NB4 (cell line): ENCODE data around the gene CTNNA3.

Experiments
- DNase-seq: peaks from one replicate; pipeline ENCODE4 v3.0.0; 2010; ENCODE audit warnings: low read depth
- H3K4me3 ChIP-seq: one replicate; pipeline ENCODE4 v1.5.1; 2011; ENCODE audit warnings: mild to moderate bottlenecking, low read depth, low read length, moderate library complexity
- CTCF ChIP-seq: IDR thresholded peaks from one replicate; pipeline ENCODE4 v1.5.1; 2012; ENCODE audit warnings: low read depth, low read length
- MAX ChIP-seq: IDR thresholded peaks from 2 replicates; pipeline ENCODE4 v1.6.1; 2011; ENCODE audit warnings: low read depth, low read length
- MYC ChIP-seq: IDR thresholded peaks from 2 replicates; pipeline ENCODE4 v1.6.1; 2011; ENCODE audit warnings: low read depth, low read length
- POLR2A ChIP-seq: IDR thresholded peaks from 2 replicates; pipeline ENCODE4 v1.6.1; 2011; ENCODE audit warnings: mild to moderate bottlenecking; ENCODE audit not compliant: insufficient read length; ENCODE audit errors: extremely low read depth

Gene CTNNA3

GRCh38 chr10:66799474-66799873, 896.5 kb downstream of the CTNNA3 start:
- no peak for TF ChIP-seq POLR2A
- TF ChIP-seq MYC, result no peak
- no peak for TF ChIP-seq CTCF
- TF ChIP-seq MAX, result no peak
- DNase-seq, result no peak
- no peak overlapping the region for H3K4me3 ChIP-seq

- no peak for TF ChIP-seq MAX
- no peak for TF ChIP-seq MYC
- TF ChIP-seq CTCF, result no peak
- no peak for TF ChIP-seq POLR2A
- no peak for DNase-seq
- no peak overlapping the region for H3K4me3 ChIP-seq
These were observed 900.1 kb downstream of the CTNNA3 start for GRCh38 chr10:66795866-66796265.

GRCh38 chr10:66792441-66792840, 903.6 kb downstream of the CTNNA3 start:
- no peak for DNase-seq
- no peak for TF ChIP-seq CTCF
- no peak for TF ChIP-seq MYC
- no peak for TF ChIP-seq MAX
- no peak for TF ChIP-seq POLR2A
- no peak overlapping the region for H3K4me3 ChIP-seq

GRCh38 chr10:66788178-66788987, 907.6 kb downstream of the CTNNA3 start:
- H3K4me3 ChIP-seq, result no peak overlapping the region
- TF ChIP-seq MYC, result no peak
- no peak for TF ChIP-seq MAX
- no peak for TF ChIP-seq CTCF
- no peak for TF ChIP-seq POLR2A
- no peak for DNase-seq

GRCh38 chr10:66786709-66787108, 909.3 kb downstream of the CTNNA3 start:
- no peak for DNase-seq

More at GRCh38 chr10:66786709-66787108, 909.3 kb downstream of the CTNNA3 start:
- no peak overlapping the region for H3K4me3 ChIP-seq
- TF ChIP-seq MYC (no peak), MAX (no peak), CTCF (no peak), POLR2A (no peak)
